Measurements from ENCODE around the gene GCNA. TPM values are rescaled to one million over a fixed set of nuclear protein-coding genes. Genes with fewer than 3 reads are reported as not detected.

Gene GCNA
- total RNA-seq, 1 donor: 0.81 TPM

- DNase-seq (ENCODE audit: low read depth in 2 of 3, low spot score in 2 of 3): no peak
Observed at GRCh38 chrX:71612256-71612655, 34.0 kb downstream of the GCNA start.

- DNase-seq (ENCODE audit: low read depth in 2 of 3, low spot score in 2 of 3): no peak
Observed at GRCh38 chrX:71615056-71615455, 36.8 kb downstream of the GCNA start.

GRCh38 chrX:71615954-71616353 is 37.7 kb downstream of the GCNA start:
- no peak for DNase-seq (ENCODE audit: low read depth in 2 of 3, low spot score in 2 of 3)

- DNase-seq (ENCODE audit: low read depth in 2 of 3, low spot score in 2 of 3): no peak
Observed at GRCh38 chrX:71616672-71617529, 38.7 kb downstream of the GCNA start.

- DNase-seq (ENCODE audit: low read depth in 2 of 3, low spot score in 2 of 3): no peak
Observed at GRCh38 chrX:71617742-71618141, 39.5 kb downstream of the GCNA start.

GRCh38 chrX:71618303-71618721 is 40.1 kb downstream of the GCNA start, which contains the start of gene CXCR3:
CXCR3 (minus strand) TSS chrX:71618511; CDS start chrX:71618449, 62 bp downstream.
- DNase-seq (ENCODE audit: low read depth in 2 of 3, low spot score in 2 of 3): peak in 2 of 3 donors; percentile 33 to 54

- DNase-seq (ENCODE audit: low read depth in 2 of 3, low spot score in 2 of 3): no peak
Observed at GRCh38 chrX:71618787-71619186, 40.5 kb downstream of the GCNA start.

GRCh38 chrX:71619193-71619592 is 41.0 kb downstream of the GCNA start:
- DNase-seq (ENCODE audit: low read depth in 2 of 3, low spot score in 2 of 3): no peak

- no peak for DNase-seq (ENCODE audit: low read depth in 2 of 3, low spot score in 2 of 3)
Observed at GRCh38 chrX:71619986-71620385, 41.7 kb downstream of the GCNA start.

GRCh38 chrX:71621603-71622002 is 43.4 kb downstream of the GCNA start:
- DNase-seq (ENCODE audit: low read depth in 2 of 3, low spot score in 2 of 3): no peak

GRCh38 chrX:71622032-71622575 is 43.9 kb downstream of the GCNA start:
- DNase-seq (ENCODE audit: low read depth in 2 of 3, low spot score in 2 of 3): no peak

- DNase-seq (ENCODE audit: low read depth in 2 of 3, low spot score in 2 of 3): peak; percentile 28 to 48 (median 37)
Observed at GRCh38 chrX:71622576-71623450, 44.6 kb downstream of the GCNA start.

- no peak for DNase-seq (ENCODE audit: low read depth in 2 of 3, low spot score in 2 of 3)
Observed at GRCh38 chrX:71623714-71624113, 45.5 kb downstream of the GCNA start.

- DNase-seq (ENCODE audit: low read depth in 2 of 3, low spot score in 2 of 3): no peak
Observed at GRCh38 chrX:71625471-71625870, 47.2 kb downstream of the GCNA start.

- no peak for DNase-seq (ENCODE audit: low read depth in 2 of 3, low spot score in 2 of 3)
Observed at GRCh38 chrX:71626576-71626975, 48.3 kb downstream of the GCNA start.

- no peak for DNase-seq (ENCODE audit: low read depth in 2 of 3, low spot score in 2 of 3)
Observed at GRCh38 chrX:71627588-71628404, 49.6 kb downstream of the GCNA start.

GRCh38 chrX:71629467-71629866 is 51.2 kb downstream of the GCNA start:
- DNase-seq (ENCODE audit: low read depth in 2 of 3, low spot score in 2 of 3): no peak

- DNase-seq (ENCODE audit: low read depth in 2 of 3, low spot score in 2 of 3): no peak
Observed at GRCh38 chrX:71632923-71633657, 54.9 kb downstream of the GCNA start.

GRCh38 chrX:71634366-71634765 is 56.1 kb downstream of the GCNA start:
- no peak for DNase-seq (ENCODE audit: low read depth in 2 of 3, low spot score in 2 of 3)
